Measurements from ENCODE around the gene BIRC6. TPM values are rescaled to one million over a fixed set of nuclear protein-coding genes. Genes with fewer than 3 reads are reported as not detected.

Gene BIRC6
- total RNA-seq, 6 experiments from 2014 or later = 43.1 to 63.5 (median 47.2) TPM

GRCh38 chr2:32553829-32554432 lies 197.1 kb downstream of the BIRC6 start:
- TF ChIP-seq, protein P1, sequence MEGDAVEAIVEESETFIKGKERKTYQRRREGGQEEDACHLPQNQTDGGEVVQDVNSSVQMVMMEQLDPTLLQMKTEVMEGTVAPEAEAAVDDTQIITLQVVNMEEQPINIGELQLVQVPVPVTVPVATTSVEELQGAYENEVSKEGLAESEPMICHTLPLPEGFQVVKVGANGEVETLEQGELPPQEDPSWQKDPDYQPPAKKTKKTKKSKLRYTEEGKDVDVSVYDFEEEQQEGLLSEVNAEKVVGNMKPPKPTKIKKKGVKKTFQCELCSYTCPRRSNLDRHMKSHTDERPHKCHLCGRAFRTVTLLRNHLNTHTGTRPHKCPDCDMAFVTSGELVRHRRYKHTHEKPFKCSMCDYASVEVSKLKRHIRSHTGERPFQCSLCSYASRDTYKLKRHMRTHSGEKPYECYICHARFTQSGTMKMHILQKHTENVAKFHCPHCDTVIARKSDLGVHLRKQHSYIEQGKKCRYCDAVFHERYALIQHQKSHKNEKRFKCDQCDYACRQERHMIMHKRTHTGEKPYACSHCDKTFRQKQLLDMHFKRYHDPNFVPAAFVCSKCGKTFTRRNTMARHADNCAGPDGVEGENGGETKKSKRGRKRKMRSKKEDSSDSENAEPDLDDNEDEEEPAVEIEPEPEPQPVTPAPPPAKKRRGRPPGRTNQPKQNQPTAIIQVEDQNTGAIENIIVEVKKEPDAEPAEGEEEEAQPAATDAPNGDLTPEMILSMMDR (IDR thresholded peaks at IDR 0.05) = peak; percentile 58 to 76 (median 72)
- no peak for TF ChIP-seq POLR2A (IDR thresholded peaks at IDR 0.05)
- 48% methylated on average over 2 of the region's 2 CpGs for WGBS (ENCODE audit: insufficient coverage, low coverage, low lambda C conversion rate, missing lambda C conversion rate)
- no peak overlapping the region for H3K27ac ChIP-seq
- DNase-seq (no peak), ATAC-seq (peak; percentile 72 to 77 (median 75))
- H3K27me3 ChIP-seq = no peaks in the 10 kb centered on the region
- peaks cover 0 to 8% (median 0%) of the 10 kb centered on the region in 4 donors for H3K36me3 ChIP-seq
- peaks cover 0 to 8% (median 0%) of the 10 kb centered on the region in 4 donors for H3K4me1 ChIP-seq
- H3K4me3 ChIP-seq = no peak overlapping the region
- intact Hi-C loops (cut with DNase I) = no loop called here
- H3K9me3 ChIP-seq = no peaks in the 10 kb centered on the region

DNA sequence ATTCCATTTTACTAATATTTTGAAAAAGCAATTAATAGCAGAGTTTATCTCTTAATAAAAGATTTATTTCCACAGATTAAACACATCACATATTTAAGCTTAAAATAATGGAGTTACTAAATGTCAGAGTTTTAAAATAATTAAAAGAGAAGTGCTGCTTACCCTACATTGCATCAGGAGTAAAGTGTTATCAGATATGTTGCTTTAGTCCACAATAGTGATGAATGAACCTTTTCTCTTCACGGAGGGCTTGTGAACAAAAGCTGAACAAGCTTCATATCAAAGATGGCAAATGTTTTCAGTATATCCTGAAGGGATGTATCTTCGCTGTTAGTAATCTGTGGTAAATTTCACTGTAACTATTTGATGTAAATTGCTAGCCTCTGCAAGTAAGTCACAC lies 201.7 kb downstream of the BIRC6 start:
- Histone ChIP-seq H3K36me3 (peaks cover 0 to 8% (median 0%) of the 10 kb centered on the region in 4 donors), H3K27ac (no peak overlapping the region), H3K4me3 (no peak overlapping the region), H3K27me3 (no peaks in the 10 kb centered on the region), H3K9me3 (no peaks in the 10 kb centered on the region), H3K4me1 (no peaks in the 10 kb centered on the region)
- TF ChIP-seq, protein P1 (IDR thresholded peaks at IDR 0.05) = no peak
- no peak for TF ChIP-seq POLR2A (IDR thresholded peaks at IDR 0.05)
- ATAC-seq (no peak), DNase-seq (no peak)
- intact Hi-C loops (cut with DNase I) = no loop called here
- 100% methylated on average over 2 of the region's 2 CpGs for WGBS (ENCODE audit: insufficient coverage, low coverage, low lambda C conversion rate, missing lambda C conversion rate)

DNA sequence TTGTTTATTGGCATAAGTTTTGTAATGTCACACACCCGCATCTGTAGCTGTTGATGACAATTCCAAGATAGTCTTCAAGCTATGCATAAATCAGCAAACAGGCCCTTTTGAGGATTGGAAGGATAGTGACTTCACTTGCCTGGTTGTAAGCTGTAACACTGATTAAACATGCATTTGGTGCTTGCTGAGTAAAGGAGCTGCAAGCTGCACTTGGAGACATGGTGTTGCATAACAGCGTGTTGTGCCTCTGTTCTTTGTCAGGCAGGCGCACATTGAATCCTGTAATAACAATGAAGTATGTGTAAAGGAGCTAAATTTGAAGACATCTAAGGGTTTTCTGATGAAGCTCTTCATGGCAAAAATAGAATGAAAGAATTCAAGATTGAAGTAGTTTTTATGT lies 202.3 kb downstream of the BIRC6 start:
- no peak for ATAC-seq
- WGBS (ENCODE audit: insufficient coverage, low coverage, low lambda C conversion rate, missing lambda C conversion rate) = 76% methylated on average over 3 of the region's 3 CpGs
- Histone ChIP-seq H3K4me3 (no peak overlapping the region), H3K36me3 (peaks cover 0 to 8% (median 0%) of the 10 kb centered on the region in 4 donors), H3K27me3 (no peaks in the 10 kb centered on the region), H3K9me3 (no peaks in the 10 kb centered on the region), H3K4me1 (no peaks in the 10 kb centered on the region), H3K27ac (no peak overlapping the region)
- no peak for DNase-seq
- intact Hi-C loops (cut with DNase I) = no loop called here
- TF ChIP-seq POLR2A (IDR thresholded peaks at IDR 0.05) = no peak
- TF ChIP-seq, protein P1 (IDR thresholded peaks at IDR 0.05) = no peak

DNA sequence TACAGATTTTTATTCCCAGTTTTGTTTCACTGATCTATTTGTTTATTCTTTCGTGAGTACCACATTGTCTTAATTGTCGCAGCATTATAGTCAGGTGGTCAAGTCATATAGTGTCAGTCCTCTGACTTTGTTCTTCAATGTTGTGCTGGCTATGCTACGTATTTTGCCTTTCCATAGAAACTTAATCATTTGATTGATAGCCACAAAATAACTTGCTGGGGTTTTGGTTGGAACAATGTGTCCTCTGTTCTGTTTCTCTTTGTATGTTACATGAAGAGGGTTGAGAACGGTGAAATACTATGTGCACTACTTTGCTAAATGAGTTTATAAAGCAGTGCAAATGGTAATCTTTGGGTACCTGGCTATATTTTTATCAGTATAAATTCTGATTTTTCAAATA lies 206.1 kb downstream of the BIRC6 start:
- Histone ChIP-seq H3K4me3 (no peak overlapping the region), H3K27ac (no peak overlapping the region), H3K9me3 (no peaks in the 10 kb centered on the region), H3K27me3 (no peaks in the 10 kb centered on the region), H3K36me3 (peaks cover 0 to 3% (median 0%) of the 10 kb centered on the region in 4 donors), H3K4me1 (no peaks in the 10 kb centered on the region)
- DNase-seq = no peak
- intact Hi-C loops (cut with DNase I) = no loop called here
- TF ChIP-seq POLR2A (IDR thresholded peaks at IDR 0.05) = no peak
- TF ChIP-seq, protein P1 (IDR thresholded peaks at IDR 0.05) = no peak
- ATAC-seq = no peak
- WGBS (ENCODE audit: insufficient coverage, low coverage, low lambda C conversion rate, missing lambda C conversion rate) = 97% methylated on average over 4 of the region's 4 CpGs
